Measurements from ENCODE around the gene INPP5D. TPM values are rescaled to one million over a fixed set of nuclear protein-coding genes. Genes with fewer than 3 reads are reported as not detected.

Gene INPP5D
- total RNA-seq, 1 donor: under 0.01 TPM

DNA sequence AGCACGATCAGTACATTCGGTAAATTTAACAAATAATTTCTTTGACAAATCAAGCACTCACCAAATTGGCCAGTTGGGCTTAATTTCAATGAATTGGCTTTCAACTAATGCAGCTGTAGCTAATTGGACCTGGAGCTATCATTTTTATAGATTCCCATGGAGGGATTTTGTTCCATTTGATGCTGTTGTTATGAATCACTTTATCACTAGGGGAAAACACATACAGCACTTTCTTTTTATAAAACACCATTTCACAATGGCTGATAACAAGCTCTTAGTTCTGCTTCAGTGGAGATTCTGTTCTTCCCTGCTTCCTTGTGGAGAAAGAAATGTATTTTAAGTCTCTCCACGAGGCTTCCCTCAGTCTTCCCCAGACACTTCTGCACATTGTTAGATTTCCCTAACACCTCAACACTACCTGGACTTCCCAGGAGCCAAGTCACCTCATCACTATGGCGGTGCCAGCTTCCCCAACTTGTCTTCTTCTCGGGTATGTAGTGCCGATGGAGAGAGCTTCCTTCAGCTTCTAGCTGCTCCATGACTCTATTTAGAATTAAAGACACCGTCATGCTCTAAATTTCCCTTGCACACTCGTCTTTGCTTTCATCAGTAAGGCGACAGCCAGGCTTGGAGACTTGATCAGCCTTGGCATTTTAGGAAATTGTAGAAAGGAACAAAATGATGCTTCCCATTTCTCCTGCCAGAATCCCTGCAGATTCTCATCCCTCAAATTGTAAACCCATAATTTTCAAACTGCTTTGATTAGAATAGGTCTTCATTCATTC lies 72.0 kb downstream of the INPP5D start:
- TF ChIP-seq CTCF (IDR thresholded peaks at IDR 0.05; ENCODE audit: extremely low read depth, low read depth, low read length): no peak

GRCh38 chr2:233133239-233133638 lies 73.1 kb downstream of the INPP5D start:
- DNase-seq (ENCODE audit: insufficient read length, low spot score, missing footprints): no peak
- Histone ChIP-seq H3K9me3 (ENCODE audit: low read depth, low read length) (no peaks in the 10 kb centered on the region), H3K36me3 (ENCODE audit: insufficient read depth, low read length) (no peaks in the 10 kb centered on the region), H3K27me3 (ENCODE audit: insufficient read depth, low read length) (peaks cover 7% of the 10 kb centered on the region), H3K4me1 (ENCODE audit: insufficient read depth, low read length) (no peaks in the 10 kb centered on the region), H3K4me2 (ENCODE audit: insufficient read depth, low read length) (no peak overlapping the region), H4K20me1 (ENCODE audit: insufficient read depth, low read length) (no peaks in the 10 kb centered on the region), H3K4me3 (ENCODE audit: insufficient read depth, low read length) (no peak overlapping the region), H3K79me2 (ENCODE audit: insufficient read depth, low read length) (no peaks in the 10 kb centered on the region), H3K27ac (ENCODE audit: low read depth, low read length) (no peak overlapping the region), H2AFZ (ENCODE audit: low read length) (no peak overlapping the region)
- TF ChIP-seq CTCF (IDR thresholded peaks at IDR 0.05; ENCODE audit: extremely low read depth, low read depth, low read length): no peak

More for the DNA sequence above, 72.0 kb downstream of the INPP5D start:
- no peak overlapping the region for H2AFZ ChIP-seq (ENCODE audit: low read length)
- no peak for DNase-seq (ENCODE audit: insufficient read length, low spot score, missing footprints)
- H3K27ac ChIP-seq (ENCODE audit: low read depth, low read length): no peak overlapping the region
- peaks cover 7% of the 10 kb centered on the region for H3K27me3 ChIP-seq (ENCODE audit: insufficient read depth, low read length)
- H4K20me1 ChIP-seq (ENCODE audit: insufficient read depth, low read length): no peaks in the 10 kb centered on the region
- no peaks in the 10 kb centered on the region for H3K4me1 ChIP-seq (ENCODE audit: insufficient read depth, low read length)
- no peaks in the 10 kb centered on the region for H3K9me3 ChIP-seq (ENCODE audit: low read depth, low read length)
- H3K4me3 ChIP-seq (ENCODE audit: insufficient read depth, low read length): no peak overlapping the region
- H3K4me2 ChIP-seq (ENCODE audit: insufficient read depth, low read length): no peak overlapping the region
- no peaks in the 10 kb centered on the region for H3K36me3 ChIP-seq (ENCODE audit: insufficient read depth, low read length)
- H3K79me2 ChIP-seq (ENCODE audit: insufficient read depth, low read length): no peaks in the 10 kb centered on the region

DNA sequence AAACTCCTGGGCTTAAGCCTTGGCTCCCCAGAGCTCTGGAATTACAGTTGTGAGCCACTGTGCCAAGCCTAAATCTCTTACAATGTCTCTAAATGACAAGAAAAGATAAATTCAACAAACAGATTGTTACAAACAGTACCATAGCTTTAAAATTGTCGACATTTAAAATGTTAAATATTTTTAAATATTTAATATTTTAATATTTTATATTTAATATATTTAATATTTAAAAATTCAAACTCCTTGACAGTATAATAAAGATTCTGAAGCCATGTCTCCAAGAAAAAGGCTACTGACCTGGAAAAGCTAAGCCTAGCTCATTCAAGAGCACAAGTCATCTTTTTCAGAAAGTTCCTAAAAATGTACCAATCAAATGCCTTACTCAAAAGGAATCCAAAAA lies 75.3 kb downstream of the INPP5D start:
- Histone ChIP-seq H3K27me3 (ENCODE audit: insufficient read depth, low read length) (peaks cover 3% of the 10 kb centered on the region), H3K27ac (ENCODE audit: low read depth, low read length) (no peak overlapping the region), H2AFZ (ENCODE audit: low read length) (no peak overlapping the region), H3K79me2 (ENCODE audit: insufficient read depth, low read length) (no peaks in the 10 kb centered on the region), H3K4me3 (ENCODE audit: insufficient read depth, low read length) (no peak overlapping the region), H3K4me1 (ENCODE audit: insufficient read depth, low read length) (no peaks in the 10 kb centered on the region), H4K20me1 (ENCODE audit: insufficient read depth, low read length) (no peaks in the 10 kb centered on the region), H3K36me3 (ENCODE audit: insufficient read depth, low read length) (no peaks in the 10 kb centered on the region), H3K4me2 (ENCODE audit: insufficient read depth, low read length) (no peak overlapping the region), H3K9me3 (ENCODE audit: low read depth, low read length) (no peaks in the 10 kb centered on the region)
- no peak for TF ChIP-seq CTCF (IDR thresholded peaks at IDR 0.05; ENCODE audit: extremely low read depth, low read depth, low read length)
- no peak for DNase-seq (ENCODE audit: insufficient read length, low spot score, missing footprints)

GRCh38 chr2:233137040-233137439 lies 76.9 kb downstream of the INPP5D start:
- Histone ChIP-seq H3K79me2 (ENCODE audit: insufficient read depth, low read length) (no peaks in the 10 kb centered on the region), H3K36me3 (ENCODE audit: insufficient read depth, low read length) (no peaks in the 10 kb centered on the region), H3K27me3 (ENCODE audit: insufficient read depth, low read length) (peaks cover 7% of the 10 kb centered on the region), H2AFZ (ENCODE audit: low read length) (no peak overlapping the region), H4K20me1 (ENCODE audit: insufficient read depth, low read length) (no peaks in the 10 kb centered on the region), H3K27ac (ENCODE audit: low read depth, low read length) (no peak overlapping the region), H3K4me2 (ENCODE audit: insufficient read depth, low read length) (no peak overlapping the region), H3K4me1 (ENCODE audit: insufficient read depth, low read length) (no peaks in the 10 kb centered on the region), H3K9me3 (ENCODE audit: low read depth, low read length) (no peaks in the 10 kb centered on the region), H3K4me3 (ENCODE audit: insufficient read depth, low read length) (no peak overlapping the region)
- DNase-seq (ENCODE audit: insufficient read length, low spot score, missing footprints): no peak
- no peak for TF ChIP-seq CTCF (IDR thresholded peaks at IDR 0.05; ENCODE audit: extremely low read depth, low read depth, low read length)
